Kasumi-1 (cell line): ENCODE measurements around the gene ETV3L.
"Not testable (repeated sequence)": the region's sequence is repeated elsewhere in the genome, so short reads cannot be mapped to it uniquely, and the experiment has no call there.

ENCODE experiments used
- DNase-seq, 2 experiments: peaks; one replicate each; lab custom pipeline; 2025; lab: John Stamatoyannopoulos, UW

ETV3L gene

DNA sequence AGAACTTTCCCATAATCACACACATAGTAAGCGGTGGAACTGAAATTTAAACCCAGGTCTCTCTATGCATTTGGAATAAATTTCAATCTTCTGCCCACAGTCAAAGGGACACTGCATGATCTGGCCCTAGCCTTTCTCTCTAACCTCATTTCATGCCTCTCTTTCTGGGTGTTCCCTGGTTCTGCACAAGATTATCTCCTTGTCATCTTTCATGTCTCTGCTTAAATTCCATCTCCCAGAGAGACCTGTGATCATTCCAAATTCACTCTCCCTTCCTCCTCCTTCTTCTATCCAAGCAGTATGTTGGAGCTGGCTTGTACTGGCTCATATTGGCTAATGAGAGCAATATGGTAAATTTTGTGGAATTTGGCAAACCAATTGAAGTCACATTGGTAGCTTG, 22.2 kb downstream of the ETV3L start:
- DNase-seq = no peak

GRCh38 chr1:157073944-157074685, 25.5 kb downstream of the ETV3L start:
- DNase-seq = peak; percentile 14 to 34

DNA sequence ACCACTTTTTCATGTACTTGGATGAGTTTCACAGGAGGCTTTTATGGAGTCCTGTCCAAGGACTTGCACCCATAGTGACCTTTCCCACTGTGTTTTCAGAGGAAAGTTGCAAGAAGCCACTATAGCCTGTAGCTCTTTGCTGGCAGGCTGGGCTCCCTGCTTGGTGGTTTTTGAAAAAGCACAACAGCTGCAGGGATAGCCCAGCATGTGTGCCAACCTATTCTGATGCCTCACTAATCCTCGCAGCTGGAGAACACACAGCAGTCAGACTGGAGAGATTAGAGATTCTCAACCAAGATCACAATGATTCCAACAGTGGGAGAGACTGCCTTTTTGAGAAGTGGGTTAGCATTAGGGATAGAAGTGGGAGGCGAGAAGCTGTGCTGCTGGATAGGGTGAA, 30.0 kb downstream of the ETV3L start:
- DNase-seq = no peak

DNA sequence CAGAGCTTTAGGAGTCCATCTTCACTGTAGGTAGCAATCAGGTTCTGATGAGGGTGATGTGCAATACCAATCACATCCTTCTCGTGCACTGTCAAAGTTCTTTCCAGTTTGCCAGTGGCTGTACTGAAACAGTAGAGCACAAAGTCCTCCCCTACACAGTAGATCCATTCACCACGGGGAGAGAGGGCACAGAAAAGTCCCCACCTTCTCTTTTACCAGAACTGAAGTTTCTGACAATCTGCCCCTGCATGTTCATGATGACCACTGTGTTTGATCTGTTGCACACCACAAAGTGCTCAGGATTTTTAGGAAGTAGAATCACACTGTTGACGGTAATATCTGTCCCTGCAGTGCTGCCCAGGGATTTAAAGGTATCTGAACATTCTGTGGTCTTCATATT, 40.4 kb downstream of the ETV3L start:
- not testable (repeated sequence) for DNase-seq

- no peak for DNase-seq
These were observed 43.3 kb downstream of the ETV3L start for GRCh38 chr1:157056269-157056668.

DNA sequence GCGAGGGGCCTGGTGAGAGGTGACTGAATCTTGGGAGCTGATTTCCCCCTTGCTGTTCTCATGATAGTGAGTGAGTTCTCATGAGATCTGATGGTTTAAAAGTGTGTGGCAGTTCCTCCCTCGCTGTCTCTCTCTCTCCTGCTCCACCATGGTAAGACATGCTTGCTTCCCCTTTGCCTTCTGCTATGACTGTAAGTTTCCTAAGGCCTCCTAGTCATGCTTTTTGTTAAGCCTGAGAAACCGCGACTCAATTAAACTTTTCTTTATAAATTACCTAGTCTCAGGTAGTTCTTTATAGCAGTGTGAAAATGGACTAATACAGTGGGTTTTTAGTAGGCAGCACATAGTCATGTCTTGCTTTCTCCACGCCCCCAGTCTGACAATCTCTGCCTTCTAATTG, 43.9 kb downstream of the ETV3L start:
- DNase-seq = not testable (repeated sequence)

DNA sequence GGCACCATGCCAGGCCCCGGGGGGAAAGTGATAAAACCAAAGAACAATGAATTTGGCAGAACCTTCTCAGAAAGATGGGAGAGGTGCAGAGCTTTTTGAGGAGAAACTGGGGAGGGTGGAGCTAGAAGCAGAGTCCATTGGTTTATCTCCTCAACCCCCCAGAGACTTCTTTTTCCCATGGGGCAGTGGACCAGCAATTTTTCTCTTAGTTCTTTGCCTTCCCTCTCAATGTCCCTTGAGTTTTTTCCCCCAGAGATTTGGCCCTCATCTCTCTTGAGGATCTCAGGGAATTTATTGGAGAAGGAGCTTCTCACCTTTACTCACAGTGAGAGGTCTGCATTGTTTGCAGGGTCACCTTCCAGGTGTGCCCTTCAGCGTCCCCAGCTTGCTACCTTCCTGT, 48.8 kb downstream of the ETV3L start:
- no peak for DNase-seq

GRCh38 chr1:157047062-157047410, 52.6 kb downstream of the ETV3L start:
- no peak for DNase-seq

- DNase-seq = peak in 1 of 2 experiments; percentile 13
These were observed 54.1 kb downstream of the ETV3L start, which contains the start of gene ARHGEF11 for GRCh38 chr1:157045250-157046218. Gene ARHGEF11, minus strand, starts transcription at chr1:157045742. Its CDS starts 1,412 bp downstream, at chr1:157044330.

DNA sequence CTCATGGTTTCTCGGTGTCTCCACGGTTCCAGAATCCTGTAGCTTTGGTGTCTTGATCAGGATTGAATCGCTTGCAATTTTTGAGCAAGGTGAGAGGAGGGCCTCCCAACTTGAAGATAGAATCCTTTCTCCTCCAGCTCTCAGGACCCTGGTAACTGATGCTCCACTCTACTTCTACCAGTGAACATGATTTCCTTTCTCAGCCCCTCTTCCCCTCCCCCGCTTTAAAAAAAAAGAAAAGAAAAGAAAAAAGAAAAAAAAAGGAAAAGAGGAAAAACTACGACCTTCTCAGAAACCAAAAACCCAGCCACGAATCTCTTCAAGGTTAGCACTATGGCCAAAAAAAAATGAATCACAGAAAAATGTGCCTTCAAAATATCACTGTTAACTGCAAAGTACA, 55.3 kb downstream of the ETV3L start:
- no peak for DNase-seq

GRCh38 chr1:157043685-157044084, 55.9 kb downstream of the ETV3L start:
- no peak for DNase-seq

DNA sequence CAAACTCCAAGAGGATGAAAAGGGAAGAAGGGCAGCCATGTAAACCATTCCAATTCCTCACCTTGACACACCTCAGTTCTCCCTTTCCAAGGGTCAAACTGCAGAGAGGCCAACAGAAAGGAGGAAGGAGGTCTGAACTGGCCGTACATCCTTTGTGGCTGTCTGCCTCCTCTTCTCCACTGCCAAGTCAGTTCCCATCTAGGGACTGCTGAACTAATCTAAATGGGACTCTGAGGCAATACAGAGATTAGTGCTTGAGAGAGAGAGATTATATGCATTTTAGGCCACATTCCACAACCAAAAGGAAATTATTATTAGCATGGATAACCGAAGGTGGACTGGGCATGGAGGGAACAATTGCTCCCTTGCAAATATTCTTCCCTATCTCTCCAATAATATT, 56.8 kb downstream of the ETV3L start:
- no peak for DNase-seq
